B cell (primary cell): ENCODE data around the gene ADGRD2.

ENCODE experiments used
- CTCF ChIP-seq: fragments of 200-600 bp; IDR thresholded peaks from one replicate; pipeline ENCODE4 v1.8.0; 2022; ENCODE audit warnings: antibody characterized with exemption, mild to moderate bottlenecking
- EZH2 ChIP-seq: IDR thresholded peaks from 2 replicates; pipeline ENCODE4 v1.6.1; 2012; ENCODE audit warnings: borderline replicate concordance, low read depth, mild to moderate bottlenecking, moderate library complexity, low read length; ENCODE audit not compliant: insufficient read depth, poor library complexity, severe bottlenecking

- TF ChIP-seq CTCF (no peak), EZH2 (no peak)
Measured at GRCh38 chr9:124491049-124491975, 41.1 kb downstream of the ADGRD2 start.
